PC-9 (cell line): ENCODE results near the gene ERBB4. TPM values are rescaled to one million over a fixed set of nuclear protein-coding genes. Genes with fewer than 3 reads are reported as not detected.

Source experiments
- BruUV-seq: library from RNA; stranded (reverse); fragments of 400-500 nt; replicated peaks from 2 replicates; lab custom pipeline; 2021; lab: Mats Ljungman, UMichigan
- CTCF ChIA-PET: fragments of 300-600 bp; sonication (Branson Sonifier 250); formaldehyde crosslinking; loops from one replicate; lab custom pipeline; 2022; ENCODE audit warnings: antibody characterized with exemption; lab: Charles Lee
- POLR2A ChIA-PET: fragments of 300-600 bp; sonication (Branson Sonifier 250); formaldehyde crosslinking; loops from one replicate; lab custom pipeline; 2022; ENCODE audit warnings: antibody characterized with exemption; ENCODE audit not compliant: unreplicated experiment; lab: Charles Lee
- DNase-seq, 2 experiments: peaks; one replicate each; pipeline versions ENCODE4 v3.0.0 to v3.0.0-alpha.2; 2015 to 2022; ENCODE audit warnings: mixed read lengths in 1 of 2
- H2AFZ ChIP-seq: fragments of 200-600 bp; sonication (generic); 2 replicates; pipeline ENCODE4 v1.8.1; 2017; ENCODE audit warnings: antibody characterized with exemption
- H3F3A ChIP-seq: fragments of 200-600 bp; sonication (generic); 2 replicates; pipeline ENCODE4 v1.8.1; 2017; ENCODE audit warnings: antibody characterized with exemption, mild to moderate bottlenecking, low read depth; ENCODE audit not compliant: insufficient read depth
- H3K27ac ChIP-seq: fragments of 200-600 bp; sonication (generic); 2 replicates; pipeline ENCODE4 v1.6.1; 2016; ENCODE audit warnings: mixed run types
- H3K27me3 ChIP-seq: fragments of 200-600 bp; sonication (generic); 2 replicates; pipeline ENCODE4 v1.6.1; 2016; ENCODE audit warnings: low read depth, mixed run types; ENCODE audit not compliant: insufficient read depth
- H3K36me3 ChIP-seq: fragments of 200-600 bp; sonication (generic); 2 replicates; pipeline ENCODE4 v1.6.1; 2016; ENCODE audit warnings: low read depth, mixed run types
- H3K4me1 ChIP-seq: fragments of 200-600 bp; sonication (generic); replicated peaks from 2 replicates; pipeline ENCODE4 v1.6.1; 2016; ENCODE audit warnings: mixed run types; ENCODE audit not compliant: insufficient read depth
- H3K4me2 ChIP-seq: fragments of 200-600 bp; sonication (generic); 2 replicates; pipeline ENCODE4 v1.6.1; 2017; ENCODE audit warnings: mixed run types
- H3K4me3 ChIP-seq: fragments of 200-600 bp; sonication (generic); 2 replicates; pipeline ENCODE4 v1.6.1; 2016; ENCODE audit warnings: mixed run types
- H3K79me2 ChIP-seq: fragments of 200-600 bp; sonication (generic); 2 replicates; pipeline ENCODE4 v1.6.1; 2017; ENCODE audit warnings: low read depth, mixed run types
- H3K9me2 ChIP-seq: fragments of 200-600 bp; sonication (generic); 2 replicates; pipeline ENCODE4 v1.8.1; 2017; ENCODE audit warnings: mild to moderate bottlenecking; ENCODE audit not compliant: insufficient read depth
- H3K9me3 ChIP-seq: fragments of 200-600 bp; sonication (generic); 2 replicates; pipeline ENCODE4 v1.8.1; 2016; ENCODE audit warnings: low read depth; ENCODE audit not compliant: insufficient read depth
- H4K20me1 ChIP-seq: fragments of 200-600 bp; sonication (generic); 2 replicates; pipeline ENCODE4 v1.8.1; 2017; ENCODE audit not compliant: insufficient read depth
- CTCF ChIP-seq: fragments of 200-600 bp; sonication (generic); conservative IDR thresholded peaks from 2 replicates; pipeline ENCODE4 v1.6.1; 2017; ENCODE audit warnings: mixed run types, antibody characterized with exemption, mild to moderate bottlenecking, moderate library complexity
- EZH2 ChIP-seq: fragments of 200-600 bp; sonication (generic); IDR thresholded peaks from 2 replicates; pipeline ENCODE4 v1.8.0; 2017; ENCODE audit warnings: antibody characterized with exemption, low read depth
- intact Hi-C: fragments of 100-400 bp; cut with micrococcal nuclease; formaldehyde crosslinking; loops from one replicate; pipeline ENCODE4 v1.10.0; 2022; ENCODE audit not compliant: unreplicated experiment
- total RNA-seq: library from RNA; stranded (reverse); gene quantifications from 2 replicates; pipeline ENCODE4 v1.2.3, GENCODE V29; 2021

Gene ERBB4
- total RNA-seq, 1 experiment from 2014 or later: not detected

GRCh38 chr2:211941216-211941747 lies 597.3 kb downstream of the ERBB4 start:
- no peak overlapping the region for H3K27ac ChIP-seq
- POLR2A ChIA-PET: interaction anchor here (0.7 kb wide), 1 partner anchor 28 kb away, joined by 18 read pairs; no protein-coding TSS in a partner anchor

GRCh38 chr2:211939177-211939576 lies 599.4 kb downstream of the ERBB4 start:
- Histone ChIP-seq H3F3A (no peaks in the 10 kb centered on the region), H3K36me3 (no peaks in the 10 kb centered on the region), H2AFZ (no peak overlapping the region), H3K4me3 (no peak overlapping the region), H3K4me2 (no peak overlapping the region), H3K79me2 (no peaks in the 10 kb centered on the region), H3K4me1 (peaks cover 11% of the 10 kb centered on the region; the same call in 1 of the 2 replicates), H4K20me1 (no peaks in the 10 kb centered on the region), H3K9me3 (no peaks in the 10 kb centered on the region), H3K27ac (no peak overlapping the region), H3K9me2 (no peaks in the 10 kb centered on the region), H3K27me3 (no peaks in the 10 kb centered on the region)
- CTCF ChIA-PET: no interaction called here
- intact Hi-C loops: no loop called here
- DNase-seq: peak in 1 of 2 experiments; percentile 47
- POLR2A ChIA-PET: no interaction called here
- no TSS peak for BruUV-seq
- TF ChIP-seq CTCF: no peak
- no peak for TF ChIP-seq EZH2

More at GRCh38 chr2:211941216-211941747, 597.3 kb downstream of the ERBB4 start:
- Histone ChIP-seq H3K79me2 (no peaks in the 10 kb centered on the region), H3K4me1 (peaks cover 11% of the 10 kb centered on the region; the same call in 1 of the 2 replicates), H3F3A (no peaks in the 10 kb centered on the region), H3K36me3 (no peaks in the 10 kb centered on the region), H3K27me3 (no peaks in the 10 kb centered on the region), H3K9me3 (no peaks in the 10 kb centered on the region), H3K4me2 (no peak overlapping the region), H3K9me2 (no peaks in the 10 kb centered on the region), H2AFZ (no peak overlapping the region), H3K4me3 (no peak overlapping the region), H4K20me1 (no peaks in the 10 kb centered on the region)
- no peak for DNase-seq
- no peak for TF ChIP-seq CTCF
- TF ChIP-seq EZH2: no peak
- CTCF ChIA-PET: no interaction called here
- intact Hi-C loops: no loop called here
- BruUV-seq: no TSS peak

GRCh38 chr2:211934811-211935210 lies 603.8 kb downstream of the ERBB4 start:
- Histone ChIP-seq H2AFZ (no peak overlapping the region), H3K4me3 (no peak overlapping the region), H4K20me1 (no peaks in the 10 kb centered on the region), H3K36me3 (no peaks in the 10 kb centered on the region), H3K9me2 (no peaks in the 10 kb centered on the region), H3K4me2 (no peak overlapping the region), H3K4me1 (peaks cover 11% of the 10 kb centered on the region; the same call in 1 of the 2 replicates), H3K27ac (no peak overlapping the region), H3K27me3 (no peaks in the 10 kb centered on the region), H3K79me2 (no peaks in the 10 kb centered on the region), H3F3A (no peaks in the 10 kb centered on the region), H3K9me3 (no peaks in the 10 kb centered on the region)
- intact Hi-C loops: no loop called here
- no peak for DNase-seq
- TF ChIP-seq CTCF (no peak), EZH2 (no peak)
- CTCF ChIA-PET: no interaction called here
- BruUV-seq: no TSS peak
- POLR2A ChIA-PET: no interaction called here
